HG02981 (cell line): ENCODE data around the gene PTGFR.

Experiments used
- ATAC-seq: cut with Tn5 transposase; IDR thresholded peaks from one replicate; pipeline ENCODE4 v1.9.1; 2021; ENCODE audit warnings: mild to moderate bottlenecking, moderate library complexity; ENCODE audit not compliant: unreplicated experiment

The PTGFR gene, protein sequence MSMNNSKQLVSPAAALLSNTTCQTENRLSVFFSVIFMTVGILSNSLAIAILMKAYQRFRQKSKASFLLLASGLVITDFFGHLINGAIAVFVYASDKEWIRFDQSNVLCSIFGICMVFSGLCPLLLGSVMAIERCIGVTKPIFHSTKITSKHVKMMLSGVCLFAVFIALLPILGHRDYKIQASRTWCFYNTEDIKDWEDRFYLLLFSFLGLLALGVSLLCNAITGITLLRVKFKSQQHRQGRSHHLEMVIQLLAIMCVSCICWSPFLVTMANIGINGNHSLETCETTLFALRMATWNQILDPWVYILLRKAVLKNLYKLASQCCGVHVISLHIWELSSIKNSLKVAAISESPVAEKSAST

DNA sequence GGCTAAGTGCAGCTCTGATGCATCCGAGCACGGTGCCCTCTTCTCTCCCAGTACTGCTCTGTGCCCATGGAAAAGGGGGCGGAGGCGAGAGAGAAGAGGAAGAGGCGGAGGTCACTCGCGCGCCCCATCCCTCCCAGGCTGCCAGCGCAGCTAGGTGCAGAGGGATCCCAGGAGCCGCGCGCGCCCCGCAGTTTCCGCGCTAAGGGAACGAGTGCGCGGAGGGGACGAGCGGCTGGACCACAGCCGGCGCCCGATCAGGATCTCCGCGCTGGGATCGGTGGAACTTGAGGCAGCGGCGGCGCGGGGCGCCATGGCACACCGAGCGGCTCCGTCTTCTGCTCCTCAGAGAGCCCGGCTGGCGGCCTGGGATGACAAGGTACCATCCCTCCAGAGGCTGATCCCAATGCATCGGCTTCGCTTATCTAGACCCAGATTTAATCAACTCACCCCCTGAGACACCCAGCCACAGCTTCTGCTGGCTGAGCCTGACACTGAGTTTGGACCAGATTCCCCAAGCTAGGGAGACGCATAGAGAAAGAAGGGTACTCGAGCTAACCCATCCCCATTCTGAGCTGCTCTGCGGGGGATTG, at the start of gene PTGFR:
Gene PTGFR (plus strand): TSS at position 114 of the 590 bp plus-strand sequence. CDS start 1,770 bp downstream, outside the sequence.
- ATAC-seq: no peak

- no peak for ATAC-seq
Measured at GRCh38 chr1:78441921-78442320, 48.9 kb upstream of the PTGFR start.

DNA sequence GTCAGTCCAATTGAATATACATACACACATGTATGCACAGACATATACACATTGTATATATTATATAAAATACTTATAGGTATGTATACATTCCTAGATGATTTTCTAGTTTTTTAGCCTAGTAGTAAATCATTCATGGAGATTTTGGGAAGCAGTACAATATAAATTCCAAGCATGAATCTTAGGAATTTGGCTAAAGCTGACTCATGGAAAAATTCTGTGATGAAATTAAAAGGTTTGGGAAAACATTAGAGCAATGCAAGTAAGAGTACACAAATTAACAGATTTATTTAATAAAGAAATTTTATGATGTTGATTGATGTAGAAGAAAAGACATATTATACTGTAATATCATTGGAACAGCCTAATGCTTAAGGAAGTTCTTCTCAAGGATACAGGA, 43.7 kb upstream of the PTGFR start:
- ATAC-seq: no peak

DNA sequence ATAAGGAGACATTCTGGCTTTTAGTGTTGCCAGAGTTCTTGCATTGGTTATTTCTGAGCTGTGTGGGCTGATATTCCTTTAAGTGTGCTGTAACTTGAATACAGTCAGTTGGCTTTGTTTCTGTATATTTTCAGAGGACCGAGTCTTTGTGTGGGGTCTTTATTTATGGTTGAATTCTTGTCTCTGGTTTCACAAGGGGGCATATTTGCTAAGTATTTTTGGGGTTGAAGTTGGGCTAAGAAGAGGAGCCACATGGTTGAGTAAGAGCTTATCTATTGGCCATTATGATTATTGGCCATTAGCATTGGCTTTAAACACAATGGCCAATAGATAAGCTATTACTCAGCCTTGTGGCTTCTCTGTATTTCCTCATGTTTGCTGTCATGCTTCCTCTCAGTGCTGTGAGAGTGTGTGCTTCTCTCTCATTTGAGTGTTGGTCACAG, 26.3 kb upstream of the PTGFR start:
- ATAC-seq: no peak

DNA sequence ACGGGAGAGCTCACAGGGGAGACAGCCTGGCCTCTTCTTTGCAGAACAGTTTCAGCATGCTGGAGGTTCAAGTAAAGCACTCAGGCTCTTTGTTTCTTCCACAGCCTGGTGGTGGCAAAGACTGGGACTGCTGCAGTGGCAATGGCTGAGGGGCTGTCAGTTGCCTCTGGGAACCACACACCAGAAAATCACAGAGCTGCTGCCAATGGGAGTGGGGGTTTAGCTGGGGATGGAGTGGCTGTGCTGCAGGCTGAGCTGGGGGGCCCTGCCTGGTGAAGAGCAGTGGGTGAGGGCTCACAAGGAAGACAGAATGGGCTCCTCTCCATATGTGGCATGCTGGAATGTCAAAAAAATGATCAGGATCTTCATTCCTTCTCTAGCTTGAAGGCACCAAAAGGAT, 25.6 kb upstream of the PTGFR start:
- ATAC-seq: no peak

DNA sequence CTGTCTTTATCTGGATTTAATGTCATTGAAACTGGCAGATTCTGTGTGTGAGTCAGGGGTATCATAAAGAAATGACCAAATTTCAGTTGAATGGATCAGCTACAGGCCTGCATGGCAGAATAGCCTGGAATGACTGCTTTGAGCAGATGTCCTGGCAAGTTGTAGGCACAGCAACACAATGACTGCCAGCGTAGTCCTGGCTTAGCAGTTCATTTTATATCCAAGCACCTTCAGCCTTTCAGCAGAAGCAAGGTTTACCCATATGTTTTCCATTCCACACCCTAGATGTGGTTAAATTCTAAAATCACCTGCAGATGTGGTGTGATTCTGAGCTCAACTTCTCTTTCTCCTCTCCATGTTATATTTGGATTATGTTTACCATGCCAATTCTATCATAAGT, 22.3 kb upstream of the PTGFR start:
- ATAC-seq: no peak

- ATAC-seq: no peak
Measured at GRCh38 chr1:78469576-78469975, 21.2 kb upstream of the PTGFR start.

GRCh38 chr1:78471890-78472620, 18.7 kb upstream of the PTGFR start:
- ATAC-seq: no peak

- no peak for ATAC-seq
Measured at GRCh38 chr1:78472851-78473496, 17.8 kb upstream of the PTGFR start.

- ATAC-seq: no peak
Measured at GRCh38 chr1:78474092-78474491, 16.7 kb upstream of the PTGFR start.

DNA sequence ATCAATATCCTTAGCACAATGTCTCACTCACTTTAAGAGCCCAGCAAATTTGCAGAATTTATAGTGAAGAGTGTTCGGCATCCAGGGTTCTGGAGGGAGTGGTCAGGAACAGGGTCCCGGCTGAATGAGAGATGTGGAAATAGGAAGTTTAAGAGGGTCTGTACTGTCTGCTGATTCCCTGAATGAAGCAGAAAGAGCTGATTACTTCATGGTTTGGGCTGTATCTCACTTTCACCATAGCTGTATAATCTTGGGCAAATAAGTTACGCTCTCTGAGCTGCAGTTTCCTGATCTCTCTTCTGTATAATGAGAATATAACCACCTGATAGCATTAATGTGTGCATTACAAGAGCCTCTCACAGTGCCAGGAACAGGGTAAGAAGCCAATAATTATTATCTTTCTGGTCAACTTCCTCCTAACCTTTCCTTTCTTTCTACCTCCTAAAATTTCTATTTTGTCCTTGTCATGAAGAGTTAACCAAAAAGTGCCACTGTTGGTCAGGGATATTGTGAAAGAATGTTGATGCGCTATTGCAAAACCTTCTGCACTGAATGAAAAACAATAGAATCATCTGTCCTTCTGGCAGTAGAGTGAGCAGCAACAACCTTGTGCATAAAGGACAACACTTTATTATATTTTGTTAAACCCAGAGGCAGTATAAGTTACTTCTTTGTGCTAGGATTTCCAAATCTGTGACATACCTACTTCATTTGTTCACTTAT, 14.7 kb upstream of the PTGFR start:
- ATAC-seq: no peak

DNA sequence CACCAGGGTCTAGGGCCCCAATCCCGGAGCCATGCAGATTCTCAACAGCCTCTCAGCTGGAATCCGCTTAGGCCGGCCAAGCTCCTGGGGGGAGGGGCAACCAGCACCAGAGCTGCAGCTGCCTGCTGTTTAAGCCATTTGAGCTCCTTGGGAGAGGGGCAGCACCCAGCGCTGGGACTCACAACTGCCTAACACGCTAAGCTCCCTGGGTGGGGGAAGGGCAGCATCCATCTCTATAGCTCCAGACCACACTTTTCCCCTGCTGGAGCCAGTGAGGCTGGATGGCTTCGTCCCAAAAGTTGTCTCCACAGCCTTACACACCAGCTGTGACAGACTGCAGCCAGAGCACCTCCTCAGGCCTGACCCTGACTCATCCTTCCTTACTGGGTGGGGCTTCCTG, 6.9 kb upstream of the PTGFR start:
- ATAC-seq: no peak

DNA sequence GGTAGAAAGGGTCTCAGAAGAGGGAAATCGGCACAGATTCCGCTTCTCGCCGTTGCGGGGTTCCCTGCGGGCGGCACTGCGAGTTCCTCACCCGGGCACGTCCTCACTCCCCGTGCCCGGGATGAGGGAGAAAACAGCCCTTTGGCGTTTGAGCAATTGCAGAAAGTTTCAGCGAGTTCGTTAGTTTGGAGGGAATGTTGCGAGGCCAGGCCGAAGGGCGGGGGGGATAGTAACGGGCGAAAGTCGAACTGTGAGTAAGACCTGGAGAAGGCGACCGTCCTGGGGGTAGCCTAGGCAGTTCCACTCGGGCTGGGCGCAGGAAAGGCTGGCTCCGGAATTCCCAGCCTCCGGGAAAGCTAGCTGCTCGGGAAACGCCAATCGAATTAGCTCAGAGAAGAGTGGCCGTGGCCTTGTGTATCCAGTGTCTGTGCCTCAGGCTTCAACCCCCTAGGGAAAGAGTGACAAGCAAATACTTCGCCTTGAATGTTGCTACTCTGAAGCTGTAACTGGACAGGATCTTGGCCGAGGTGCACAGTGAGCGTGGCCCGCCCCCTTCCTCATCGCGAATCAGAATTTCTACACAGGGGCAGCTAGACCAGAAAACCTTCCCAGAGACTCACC, 787 bp downstream of the PTGFR start:
- no peak for ATAC-seq

GRCh38 chr1:78492386-78492950, 1.7 kb downstream of the PTGFR start:
- no peak for ATAC-seq

- ATAC-seq: no peak
Measured at GRCh38 chr1:78493451-78493850, 2.7 kb downstream of the PTGFR start.

DNA sequence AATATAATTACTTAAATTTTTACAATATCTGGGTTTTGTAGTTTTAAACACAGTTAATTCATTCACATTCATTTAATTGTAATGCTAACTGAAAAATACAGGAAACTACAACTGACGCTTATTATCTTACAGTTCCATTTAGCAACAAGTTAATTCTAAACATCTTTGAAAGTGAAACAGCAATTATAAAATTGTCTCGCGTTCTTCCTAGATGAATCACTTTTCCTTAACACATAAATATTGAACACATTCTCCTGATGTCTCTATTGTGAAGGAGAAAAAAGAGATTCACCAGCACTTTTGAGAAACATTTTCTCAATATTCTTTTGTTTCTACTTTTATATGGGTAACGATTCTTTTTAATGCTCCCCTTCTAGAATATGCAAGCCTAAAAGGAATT, 6.4 kb downstream of the PTGFR start:
- ATAC-seq: no peak

DNA sequence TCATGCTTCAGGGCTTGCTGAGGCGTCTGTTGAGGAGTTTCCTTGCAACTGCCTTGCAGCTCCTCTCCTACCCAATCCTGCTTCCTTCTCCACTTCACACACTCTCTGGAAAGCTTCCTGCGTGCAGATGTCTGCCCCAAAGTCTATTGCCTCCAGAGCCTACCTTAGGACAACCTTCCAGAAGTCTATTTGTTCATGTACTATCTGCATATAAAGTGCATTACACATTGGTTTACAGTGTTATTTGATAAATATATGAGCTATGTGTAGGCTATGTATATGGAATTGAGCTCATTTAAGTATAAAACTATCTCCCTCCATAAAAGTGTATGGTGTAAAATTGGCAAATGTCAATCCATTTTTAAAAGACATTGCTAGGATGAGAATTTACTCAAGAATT, 9.8 kb downstream of the PTGFR start:
- no peak for ATAC-seq

DNA sequence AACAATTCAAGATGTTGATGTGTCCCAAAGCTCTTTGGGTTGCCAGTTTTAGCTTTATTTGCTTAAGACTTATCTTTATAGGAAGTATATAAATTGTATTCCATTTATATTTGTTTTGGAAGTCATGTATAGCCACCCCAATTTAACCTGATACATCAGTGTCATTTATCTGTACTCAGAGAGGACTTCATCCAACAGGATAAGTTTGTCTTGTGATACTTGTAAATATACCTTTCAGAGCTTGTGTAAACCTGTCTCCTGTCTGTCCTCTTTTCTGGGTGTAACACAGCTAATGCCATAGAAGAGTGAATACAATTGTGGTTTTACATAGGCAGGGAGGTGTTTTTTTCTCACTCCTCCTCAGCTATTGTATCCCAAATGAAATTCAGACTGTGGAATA, 10.4 kb downstream of the PTGFR start:
- ATAC-seq: no peak

DNA sequence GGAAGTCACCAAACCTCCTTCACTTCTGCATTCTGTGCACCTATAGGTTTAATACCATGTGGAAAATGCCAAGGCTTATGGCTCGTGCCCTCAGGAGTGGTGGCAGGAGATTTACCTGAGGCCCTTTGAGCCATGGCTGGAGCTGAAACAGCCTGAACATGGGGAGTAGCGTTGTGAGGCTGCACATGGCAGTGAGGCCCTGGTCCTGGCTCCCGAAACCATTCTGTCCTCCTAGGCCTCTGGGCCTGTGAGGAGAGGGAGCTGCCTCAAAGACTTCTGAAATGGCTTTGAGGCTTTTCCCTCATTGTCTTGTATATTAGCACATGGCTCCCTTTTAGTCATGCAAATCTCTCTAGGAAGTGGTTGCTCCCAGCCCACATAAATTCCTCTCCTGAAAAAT, 20.6 kb downstream of the PTGFR start:
- no peak for ATAC-seq

GRCh38 chr1:78516716-78517115, 25.9 kb downstream of the PTGFR start:
- no peak for ATAC-seq
